ENCODE results near the gene MBD5. TPM values are rescaled to one million over a fixed set of nuclear protein-coding genes. Genes with fewer than 3 reads are reported as not detected.

Gene MBD5
- total RNA-seq, 2 experiments from 2014 or later, result 13.6 to 18.5 TPM

- CTCF ChIA-PET, result no interaction called here
- POLR2A ChIA-PET, result no interaction called here
These were observed 252.3 kb downstream of the MBD5 start for GRCh38 chr2:148273158-148273691.

- ChIA-PET CTCF (no interaction called here), POLR2A (no interaction called here)
These were observed 258.3 kb downstream of the MBD5 start for GRCh38 chr2:148279216-148279615.

GRCh38 chr2:148282201-148282600 is 261.3 kb downstream of the MBD5 start:
- ChIA-PET CTCF (no interaction called here), POLR2A (no interaction called here)

DNA sequence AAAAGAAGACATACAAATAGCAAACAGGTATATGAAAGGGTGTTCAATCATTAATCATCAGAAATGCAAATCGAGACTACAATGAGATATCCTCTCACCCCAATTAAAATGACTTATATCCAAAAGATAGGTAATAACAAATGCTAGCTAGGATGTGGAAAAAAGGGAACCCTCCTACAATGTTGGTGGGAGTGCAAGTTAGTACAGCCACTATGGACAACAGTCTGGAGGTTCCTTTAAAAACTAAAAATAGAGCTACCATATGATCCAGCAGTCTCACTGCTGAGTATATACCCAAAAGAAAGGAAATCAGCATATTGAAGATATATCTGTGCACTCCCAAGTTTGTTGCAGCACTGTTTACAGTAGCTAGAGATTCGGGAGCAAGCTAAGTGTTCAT is 271.5 kb downstream of the MBD5 start:
- ChIA-PET POLR2A (no interaction called here), CTCF (no interaction called here)

GRCh38 chr2:148298196-148298595 is 277.3 kb downstream of the MBD5 start:
- ChIA-PET CTCF (no interaction called here), POLR2A (no interaction called here)

DNA sequence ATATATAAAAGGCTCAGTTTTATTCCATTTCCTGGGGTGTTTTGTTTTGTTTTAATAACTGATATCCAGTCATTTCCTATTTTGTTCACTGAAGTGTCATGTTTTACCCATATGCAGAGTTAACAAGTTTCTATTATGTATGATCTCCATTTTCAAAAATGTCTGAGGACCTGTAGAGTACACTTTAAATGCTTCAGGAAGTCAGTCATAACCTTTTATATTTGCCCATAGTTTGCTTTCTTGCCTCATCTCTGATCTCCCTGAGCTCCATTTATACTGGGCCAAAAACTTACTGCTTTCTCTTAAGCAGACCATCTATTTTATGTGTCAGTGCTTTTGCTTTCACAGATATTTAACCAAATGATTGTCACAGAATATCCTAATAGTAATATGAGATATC is 278.7 kb downstream of the MBD5 start:
- ChIA-PET POLR2A (no interaction called here), CTCF (no interaction called here)

DNA sequence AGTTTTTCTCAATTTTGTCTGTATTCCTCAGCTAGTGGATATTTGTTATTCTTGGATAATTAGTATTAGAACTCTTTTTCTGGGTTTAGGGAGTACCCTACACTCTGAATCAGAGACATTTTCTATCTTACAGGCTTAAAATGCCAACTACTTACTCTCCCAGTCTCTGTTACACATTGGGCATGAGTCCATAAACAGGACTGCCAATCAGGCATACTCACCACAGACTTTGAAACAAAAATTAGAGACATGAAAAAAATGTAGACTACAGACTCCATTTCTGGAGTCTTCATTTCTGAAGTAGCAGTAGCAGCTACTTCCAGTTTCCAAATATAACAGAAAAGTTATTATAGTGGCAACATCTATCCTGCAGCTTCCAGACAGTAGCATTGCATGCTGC is 279.7 kb downstream of the MBD5 start:
- POLR2A ChIA-PET, result no interaction called here
- CTCF ChIA-PET, result no interaction called here

DNA sequence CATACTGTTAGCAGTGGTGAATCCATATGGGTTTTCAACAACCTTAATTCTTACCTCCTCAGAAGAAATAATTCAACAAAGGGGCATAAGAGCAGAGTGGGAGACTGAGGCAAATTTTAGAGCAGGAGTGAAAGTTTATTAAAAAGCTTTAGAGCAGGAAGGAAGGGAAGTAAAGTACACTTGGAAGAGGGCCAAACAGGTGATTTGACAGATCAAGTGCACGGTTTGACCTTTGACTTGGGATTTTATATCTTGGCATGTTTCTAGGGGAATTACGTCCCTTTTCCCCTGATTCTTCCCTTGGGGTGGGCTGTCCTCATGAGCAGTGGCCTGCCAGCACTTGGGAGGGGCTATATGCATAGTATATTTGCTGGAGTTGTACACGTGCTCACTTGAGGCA is 280.5 kb downstream of the MBD5 start:
- ChIA-PET CTCF (no interaction called here), POLR2A (no interaction called here)

DNA sequence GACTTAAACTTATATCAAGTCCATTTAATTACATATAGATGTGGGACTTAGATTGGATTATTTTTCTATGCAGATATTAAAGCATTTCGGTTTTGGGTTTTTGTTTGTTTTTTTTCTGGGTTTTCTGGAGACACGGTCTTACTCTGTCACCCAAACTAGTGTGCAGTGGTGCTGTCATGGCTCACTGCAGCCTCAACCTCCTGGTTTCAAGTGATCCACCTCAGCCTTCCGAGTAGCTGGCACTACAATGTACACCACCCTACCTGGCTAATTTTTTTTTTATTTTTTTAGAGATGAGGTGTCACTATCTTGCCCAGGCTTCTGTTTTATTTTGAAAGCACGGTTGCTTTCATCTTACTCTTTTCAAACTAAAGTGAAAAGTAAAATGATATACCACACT is 281.6 kb downstream of the MBD5 start:
- ChIA-PET CTCF (no interaction called here), POLR2A (no interaction called here)

DNA sequence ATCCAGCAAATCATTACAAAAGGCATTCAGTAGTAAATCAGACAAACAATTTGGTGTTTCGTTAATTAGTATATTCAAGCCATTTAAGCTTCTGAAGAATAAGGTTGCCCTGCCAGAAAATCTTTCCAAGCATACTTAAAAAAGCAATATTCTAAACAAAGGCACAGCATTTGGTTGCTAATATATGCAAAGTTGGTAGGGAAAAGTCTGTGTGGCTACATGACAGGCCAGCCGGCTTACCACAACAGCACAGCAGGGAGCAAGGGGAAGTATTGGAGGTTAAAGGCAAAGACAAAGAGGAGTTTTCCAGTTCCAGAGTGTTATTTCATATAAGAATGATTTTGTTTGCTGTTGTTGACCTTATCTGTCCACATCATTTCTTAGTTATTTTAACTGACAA is 282.3 kb downstream of the MBD5 start:
- POLR2A ChIA-PET, result no interaction called here
- CTCF ChIA-PET, result no interaction called here

DNA sequence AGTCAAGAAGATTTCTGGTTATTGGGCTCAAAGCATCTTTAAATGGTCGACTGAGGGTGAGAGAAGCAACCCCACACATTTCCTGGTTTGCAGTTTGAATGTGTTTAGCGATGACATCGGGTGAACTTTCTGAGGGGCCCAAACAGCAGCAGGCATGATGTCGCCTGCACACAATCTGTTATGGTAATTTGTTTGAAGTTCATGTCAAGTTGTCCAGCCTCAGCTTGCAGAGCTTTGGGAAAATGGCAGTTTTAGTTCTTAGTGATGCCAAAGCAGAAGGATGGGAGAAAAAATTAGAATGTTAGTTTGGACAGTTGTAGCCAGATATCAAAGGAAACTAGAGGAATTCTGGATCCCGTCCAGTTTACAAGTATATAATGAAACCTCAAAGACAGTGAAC is 284.6 kb downstream of the MBD5 start:
- CTCF ChIA-PET, result no interaction called here
- POLR2A ChIA-PET, result no interaction called here

GRCh38 chr2:148306027-148306426 is 285.1 kb downstream of the MBD5 start:
- POLR2A ChIA-PET, result no interaction called here
- CTCF ChIA-PET, result no interaction called here

DNA sequence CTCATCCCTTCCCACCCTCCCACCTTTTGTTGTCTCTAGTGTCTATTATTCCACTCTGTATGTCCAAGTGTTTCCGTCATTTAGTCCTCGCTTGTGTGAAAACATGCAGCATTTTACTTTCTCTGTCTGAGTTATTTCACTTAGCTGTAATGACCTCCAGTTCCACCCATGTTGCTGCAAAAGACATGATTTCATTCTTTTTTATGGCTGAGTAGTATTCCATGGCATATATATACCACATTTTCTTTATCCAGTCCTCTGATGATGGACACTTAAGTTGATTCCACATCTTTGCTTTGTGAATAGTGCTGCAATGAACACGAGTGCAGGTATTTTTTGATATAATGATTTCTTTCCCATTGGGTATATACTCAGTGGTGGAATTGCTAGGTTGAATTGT is 296.7 kb downstream of the MBD5 start:
- CTCF ChIA-PET, result no interaction called here
- POLR2A ChIA-PET, result no interaction called here

DNA sequence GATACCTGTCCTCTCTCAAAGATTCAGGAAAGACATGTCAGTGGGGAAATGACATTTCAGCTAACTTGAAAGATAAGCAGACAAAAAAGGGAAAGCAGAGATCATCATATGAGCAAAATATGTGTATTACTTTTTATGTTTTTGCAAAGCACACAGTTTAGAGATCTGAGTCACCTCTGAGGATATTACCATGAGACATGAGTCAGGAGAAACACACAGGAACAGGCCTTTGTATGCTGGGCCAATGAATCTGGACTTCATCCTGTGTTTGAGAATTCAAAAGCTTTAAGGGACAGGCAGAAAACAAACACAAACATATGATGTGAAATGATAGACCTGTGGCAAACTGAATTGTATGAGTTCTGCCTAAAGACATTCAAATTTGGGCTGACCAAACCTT is 317.6 kb downstream of the MBD5 start:
- CTCF ChIA-PET, result no interaction called here
- POLR2A ChIA-PET, result no interaction called here

DNA sequence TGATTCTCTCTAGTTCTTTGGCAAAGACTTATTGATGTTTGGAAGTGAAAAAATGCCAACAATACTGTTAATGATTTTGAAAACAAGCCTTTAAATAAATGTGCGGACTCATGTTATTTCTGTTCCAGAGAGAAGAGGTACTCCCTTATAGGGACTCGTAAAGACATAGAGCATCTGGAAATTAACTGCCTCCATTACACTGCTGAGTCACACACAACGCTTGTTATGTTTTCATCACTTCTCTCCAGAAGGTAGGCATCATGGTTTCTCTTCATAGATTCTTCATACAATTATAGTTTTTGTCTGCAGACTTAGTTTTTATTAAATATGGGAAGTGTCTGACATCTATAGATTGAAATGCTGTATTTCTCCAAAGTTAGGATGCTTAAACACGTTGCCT is 321.2 kb downstream of the MBD5 start:
- CTCF ChIA-PET, result no interaction called here
- POLR2A ChIA-PET, result no interaction called here

DNA sequence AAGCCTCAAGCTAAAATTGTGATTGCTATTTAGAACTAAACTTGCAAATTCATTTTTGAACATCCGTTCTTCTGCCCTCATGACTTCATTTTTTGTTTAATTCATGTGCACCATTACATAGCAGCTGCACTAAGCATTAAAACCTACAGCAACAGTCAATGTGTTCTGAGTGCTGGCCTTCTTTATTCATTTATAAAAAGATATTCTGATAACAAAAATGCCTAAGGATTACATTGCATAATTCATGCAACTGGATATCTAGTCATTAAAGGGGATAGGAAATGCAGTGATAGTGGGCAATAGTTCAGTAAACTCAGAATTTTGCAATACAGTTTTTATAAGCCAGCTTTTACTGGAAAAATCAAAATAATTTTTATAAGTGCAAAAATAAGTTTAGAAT is 329.3 kb downstream of the MBD5 start:
- ChIA-PET POLR2A (no interaction called here), CTCF (no interaction called here)

DNA sequence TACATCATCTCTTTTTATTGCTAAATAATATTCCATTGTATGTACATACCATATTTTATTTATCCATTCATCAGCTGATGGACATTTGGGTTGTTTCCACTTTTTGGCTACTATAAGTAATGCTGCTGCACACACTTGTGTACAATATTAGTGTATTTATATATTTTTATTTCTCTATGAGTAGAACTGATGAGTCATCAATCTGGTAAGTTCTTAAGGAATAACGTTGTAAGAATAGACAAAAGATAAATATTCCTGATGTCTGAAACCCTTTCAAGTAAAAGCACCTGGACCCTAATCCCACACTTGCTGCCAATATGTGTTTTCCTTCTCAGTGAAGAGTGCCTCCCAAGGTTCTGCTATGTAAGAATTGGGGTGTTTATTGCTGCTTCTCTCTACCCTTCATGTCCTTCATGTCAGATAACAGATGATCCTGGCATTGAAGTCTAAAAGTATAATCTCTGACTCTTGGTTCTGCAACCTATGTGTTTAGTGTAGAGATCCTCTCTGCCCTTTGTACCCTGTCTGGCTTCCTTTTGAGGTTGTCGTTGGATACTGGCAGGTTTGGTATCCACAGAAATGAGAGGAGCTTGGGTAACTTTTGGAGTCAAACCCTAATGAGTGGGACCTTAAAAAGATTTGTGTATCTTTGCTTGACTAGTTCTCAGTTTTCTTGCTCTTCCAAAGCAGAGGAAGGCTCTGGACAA is 330.7 kb downstream of the MBD5 start:
- CTCF ChIA-PET, result interaction anchor here (1.2 kb wide), 1 partner anchor 43 kb away, joined by 3 read pairs; no protein-coding TSS in a partner anchor
- POLR2A ChIA-PET, result no interaction called here

- ChIA-PET CTCF (interaction anchor here (0.5 kb wide), 1 partner anchor 92 kb away, joined by 3 read pairs; no protein-coding TSS in a partner anchor), POLR2A (no interaction called here)
These were observed 337.5 kb downstream of the MBD5 start for GRCh38 chr2:148358375-148358774.

GRCh38 chr2:148360662-148361061 is 339.8 kb downstream of the MBD5 start:
- POLR2A ChIA-PET, result interaction anchor here (0.6 kb wide), 1 partner anchor 32 kb away, joined by 3 read pairs; no protein-coding TSS in a partner anchor
- CTCF ChIA-PET, result no interaction called here

- POLR2A ChIA-PET, result no interaction called here
- CTCF ChIA-PET, result no interaction called here
These were observed 341.4 kb downstream of the MBD5 start for GRCh38 chr2:148362144-148362796.

DNA sequence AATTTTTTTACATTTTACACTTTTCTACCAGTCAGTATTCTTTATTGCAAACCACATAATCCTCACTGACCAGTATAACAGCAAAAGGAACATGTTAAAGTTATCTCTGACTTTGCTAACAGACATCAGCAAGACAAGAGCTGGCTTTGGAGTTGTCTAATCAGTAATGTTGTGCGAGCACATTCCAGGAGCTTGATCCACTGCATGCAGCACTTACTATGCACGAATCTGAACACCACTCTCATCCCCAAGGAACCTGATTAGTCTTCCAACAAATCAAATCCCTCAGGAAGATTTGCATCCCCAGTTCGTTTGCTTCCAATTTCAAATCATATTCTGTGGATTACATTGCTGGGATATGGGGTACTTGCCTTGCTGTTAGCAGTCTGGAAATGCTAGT is 354.3 kb downstream of the MBD5 start:
- ChIA-PET POLR2A (no interaction called here), CTCF (no interaction called here)

GRCh38 chr2:148391324-148391723 is 370.4 kb downstream of the MBD5 start:
- CTCF ChIA-PET, result no interaction called here
- POLR2A ChIA-PET, result no interaction called here

Data from activated CD8-positive, alpha-beta memory T cell treated with anti-CD3 and anti-CD28 coated beads for 36 hours (primary cell).